Measurements from ENCODE around the gene TBC1D2. TPM values are rescaled to one million over a fixed set of nuclear protein-coding genes. Genes with fewer than 3 reads are reported as not detected.

Gene TBC1D2
- total RNA-seq, 1 experiment from 2014 or later = 58.4 TPM

- TF ChIP-seq CTCF (IDR thresholded peaks at IDR 0.05; ENCODE audit: unreplicated experiment) = no peak
- POLR2A ChIA-PET = interaction anchor here (1.1 to 1.7 kb wide), 2 partner anchors 9 to 153 kb away, joined by 4 to 10 read pairs; partner anchors contain the start of gene TBC1D2
- no TSS peak for BruUV-seq (replicated peaks)
- no peak overlapping the region for H3K4me3 Mint-ChIP-seq (ENCODE audit: unreplicated experiment)
- no peaks in the 10 kb centered on the region for H3K36me3 Mint-ChIP-seq (ENCODE audit: insufficient read depth, unreplicated experiment)
- H3K27me3 Mint-ChIP-seq (ENCODE audit: insufficient read depth, unreplicated experiment) = peaks cover 5% of the 10 kb centered on the region
- intact Hi-C loops (cut with micrococcal nuclease) = no loop called here
- H3K27ac Mint-ChIP-seq (ENCODE audit: low read depth, unreplicated experiment) = no peak overlapping the region
- CTCF ChIA-PET = interaction anchor here (0.6 to 2.8 kb wide), 19 partner anchors 11 to 716 kb away, joined by 3 to 29 read pairs (median 4); no protein-coding TSS in a partner anchor
- DNase-seq (ENCODE audit: unreplicated experiment) = no peak
- H3K4me1 Mint-ChIP-seq (ENCODE audit: insufficient read depth, unreplicated experiment) = peaks cover 14% of the 10 kb centered on the region
- H3K9me3 Mint-ChIP-seq (ENCODE audit: unreplicated experiment) = no peaks in the 10 kb centered on the region
Observed at GRCh38 chr9:98264516-98264915, 9.1 kb upstream of the TBC1D2 start.

GRCh38 chr9:98263482-98264357 is 8.3 kb upstream of the TBC1D2 start:
- BruUV-seq (replicated peaks) = no TSS peak
- Mint-ChIP-seq H3K9me3 (ENCODE audit: unreplicated experiment) (no peaks in the 10 kb centered on the region), H3K27me3 (ENCODE audit: insufficient read depth, unreplicated experiment) (no peaks in the 10 kb centered on the region), H3K4me3 (ENCODE audit: unreplicated experiment) (no peak overlapping the region), H3K4me1 (ENCODE audit: insufficient read depth, unreplicated experiment) (peaks cover 14% of the 10 kb centered on the region), H3K27ac (ENCODE audit: low read depth, unreplicated experiment) (no peak overlapping the region), H3K36me3 (ENCODE audit: insufficient read depth, unreplicated experiment) (no peaks in the 10 kb centered on the region)
- DNase-seq (ENCODE audit: unreplicated experiment) = peak; percentile 83
- intact Hi-C loops (cut with micrococcal nuclease) = loop anchor here (1.0 to 2.0 kb wide), 5 partner anchors 58 to 340 kb away; partner anchors contain the start of gene CORO2A
- ChIA-PET CTCF (interaction anchor here (0.6 to 2.8 kb wide), 32 partner anchors 8 to 1558 kb away, joined by 3 to 29 read pairs (median 4); partner anchors contain the start of genes CORO2A, NR4A3 and TRMO), POLR2A (interaction anchor here (1.1 to 1.7 kb wide), 2 partner anchors 8 to 152 kb away, joined by 4 to 10 read pairs; partner anchors contain the start of gene TBC1D2)
- TF ChIP-seq CTCF (IDR thresholded peaks at IDR 0.05; ENCODE audit: unreplicated experiment) = peak; percentile 96

GRCh38 chr9:98263080-98263479 is 7.6 kb upstream of the TBC1D2 start:
- no peak for TF ChIP-seq CTCF (IDR thresholded peaks at IDR 0.05; ENCODE audit: unreplicated experiment)
- Mint-ChIP-seq H3K27ac (ENCODE audit: low read depth, unreplicated experiment) (no peak overlapping the region), H3K9me3 (ENCODE audit: unreplicated experiment) (no peaks in the 10 kb centered on the region), H3K36me3 (ENCODE audit: insufficient read depth, unreplicated experiment) (no peaks in the 10 kb centered on the region), H3K27me3 (ENCODE audit: insufficient read depth, unreplicated experiment) (no peaks in the 10 kb centered on the region), H3K4me1 (ENCODE audit: insufficient read depth, unreplicated experiment) (peaks cover 12% of the 10 kb centered on the region), H3K4me3 (ENCODE audit: unreplicated experiment) (no peak overlapping the region)
- no peak for DNase-seq (ENCODE audit: unreplicated experiment)
- no TSS peak for BruUV-seq (replicated peaks)
- POLR2A ChIA-PET = interaction anchor here (1.7 kb wide), 1 partner anchor 8 kb away, joined by 10 read pairs; the partner anchor contains the start of gene TBC1D2
- CTCF ChIA-PET = interaction anchor here (0.6 to 2.8 kb wide), 23 partner anchors 8 to 1559 kb away, joined by 3 to 29 read pairs (median 4); partner anchors contain the start of genes CORO2A, NR4A3 and TRMO
- intact Hi-C loops (cut with micrococcal nuclease) = loop anchor here (1.0 to 2.0 kb wide), 5 partner anchors 58 to 340 kb away; partner anchors contain the start of gene CORO2A

- no peak for TF ChIP-seq CTCF (IDR thresholded peaks at IDR 0.05; ENCODE audit: unreplicated experiment)
- no TSS peak for BruUV-seq (replicated peaks)
- POLR2A ChIA-PET = interaction anchor here (0.8 kb wide), 1 partner anchor 142 kb away, joined by 3 read pairs; no protein-coding TSS in a partner anchor
- Mint-ChIP-seq H3K27me3 (ENCODE audit: insufficient read depth, unreplicated experiment) (no peaks in the 10 kb centered on the region), H3K4me1 (ENCODE audit: insufficient read depth, unreplicated experiment) (peaks cover 2% of the 10 kb centered on the region), H3K27ac (ENCODE audit: low read depth, unreplicated experiment) (no peak overlapping the region), H3K36me3 (ENCODE audit: insufficient read depth, unreplicated experiment) (no peaks in the 10 kb centered on the region), H3K4me3 (ENCODE audit: unreplicated experiment) (no peak overlapping the region), H3K9me3 (ENCODE audit: unreplicated experiment) (no peaks in the 10 kb centered on the region)
- intact Hi-C loops (cut with micrococcal nuclease) = loop anchor here (2.0 kb wide), 1 partner anchor 69 kb away; the partner anchor contains the start of gene CORO2A
- no peak for DNase-seq (ENCODE audit: unreplicated experiment)
- CTCF ChIA-PET = interaction anchor here (0.6 to 2.8 kb wide), 10 partner anchors 9 to 514 kb away, joined by 3 to 29 read pairs (median 4); no protein-coding TSS in a partner anchor
Observed at GRCh38 chr9:98262056-98262455, 6.6 kb upstream of the TBC1D2 start.
